SK-N-MC (cell line): Measurements from ENCODE around the gene STXBP5L.

Source experiments
- EZH2 ChIP-seq: fragments of 200-600 bp; sonication (generic); IDR thresholded peaks from one replicate; pipeline ENCODE4 v1.6.1; 2017; ENCODE audit warnings: antibody characterized with exemption
- FOXP2 ChIP-seq: optimal IDR thresholded peaks from 2 replicates; pipeline ENCODE3; 2011; ENCODE audit warnings: mild to moderate bottlenecking, moderate library complexity; ENCODE audit not compliant: insufficient read depth; ENCODE audit errors: extremely low read length, control extremely low read depth
- POLR2AphosphoS5 ChIP-seq: IDR thresholded peaks from 2 replicates; pipeline ENCODE4 v1.6.1; 2012; ENCODE audit warnings: mild to moderate bottlenecking, low read depth, low read length, borderline replicate concordance

DNA sequence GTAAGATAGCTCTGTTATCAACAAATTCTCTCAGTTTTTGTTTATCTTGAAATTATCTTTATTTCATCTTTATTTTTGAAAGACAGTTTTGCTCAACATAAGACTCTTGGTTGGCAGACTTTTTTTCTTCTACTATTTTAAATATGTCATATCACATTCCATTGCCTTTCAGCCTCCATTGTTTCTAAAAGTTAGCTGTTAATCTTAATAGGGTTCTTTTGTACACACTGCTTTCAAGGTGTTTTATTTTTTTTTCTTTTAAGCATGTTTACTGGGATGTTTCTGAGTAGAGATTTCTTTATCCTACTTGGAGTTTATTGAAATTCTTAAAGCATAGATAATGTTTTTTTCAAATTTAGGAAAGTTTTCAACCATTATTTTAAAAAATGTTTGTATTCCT, 294.6 kb downstream of the STXBP5L start:
- TF ChIP-seq POLR2AphosphoS5 = no peak
- TF ChIP-seq EZH2 = no peak
- TF ChIP-seq FOXP2 = no peak
